ENCODE measurements around the gene SLC12A9.

SLC12A9 gene

GRCh38 chr7:100864263-100864845 is 11.8 kb downstream of the SLC12A9 start:
- Histone ChIP-seq H3K4me3 (ENCODE audit: low read length, poor library complexity, severe bottlenecking) (no peak overlapping the region), H3K27me3 (ENCODE audit: insufficient read depth, low read length, poor library complexity, severe bottlenecking) (no peaks in the 10 kb centered on the region), H3K79me2 (ENCODE audit: insufficient read depth, low read length) (peaks cover 29% of the 10 kb centered on the region), H3F3A (ENCODE audit: low read depth) (no peaks in the 10 kb centered on the region), H3K9me2 (replicated peaks; ENCODE audit: low read depth, low read length) (no peaks in the 10 kb centered on the region), H3K9me3 (ENCODE audit: insufficient read depth, low read depth, low read length) (no peaks in the 10 kb centered on the region), H3K4me1 (ENCODE audit: insufficient read depth, low read length, poor library complexity, severe bottlenecking) (peaks cover 12% of the 10 kb centered on the region), H3K4me2 (ENCODE audit: low read depth, low read length, poor library complexity, severe bottlenecking) (no peak overlapping the region), H2AFZ (ENCODE audit: low read length) (no peak overlapping the region), H3K9ac (ENCODE audit: low read depth, low read length, poor library complexity, severe bottlenecking) (no peak overlapping the region), H4K20me1 (ENCODE audit: insufficient read depth, low read length, poor library complexity, severe bottlenecking) (no peaks in the 10 kb centered on the region), H3K36me3 (ENCODE audit: insufficient read depth, low read length) (no peaks in the 10 kb centered on the region)
- TF ChIP-seq CTCF (conservative IDR thresholded peaks at IDR 0.05; ENCODE audit: low read length) (no peak), EZH2phosphoT487 (IDR thresholded peaks at IDR 0.05; ENCODE audit: borderline replicate concordance) (no peak)

- Histone ChIP-seq H3K9me2 (replicated peaks; ENCODE audit: low read depth, low read length) (no peaks in the 10 kb centered on the region), H3K79me2 (ENCODE audit: insufficient read depth, low read length) (peaks cover 29% of the 10 kb centered on the region), H3K4me1 (ENCODE audit: insufficient read depth, low read length, poor library complexity, severe bottlenecking) (peaks cover 12% of the 10 kb centered on the region), H3K27me3 (ENCODE audit: insufficient read depth, low read length, poor library complexity, severe bottlenecking) (no peaks in the 10 kb centered on the region), H3K9ac (ENCODE audit: low read depth, low read length, poor library complexity, severe bottlenecking) (no peak overlapping the region), H4K20me1 (ENCODE audit: insufficient read depth, low read length, poor library complexity, severe bottlenecking) (no peaks in the 10 kb centered on the region), H3K9me3 (ENCODE audit: insufficient read depth, low read depth, low read length) (no peaks in the 10 kb centered on the region), H2AFZ (ENCODE audit: low read length) (no peak overlapping the region), H3K4me2 (ENCODE audit: low read depth, low read length, poor library complexity, severe bottlenecking) (no peak overlapping the region), H3K36me3 (ENCODE audit: insufficient read depth, low read length) (no peaks in the 10 kb centered on the region), H3F3A (ENCODE audit: low read depth) (no peaks in the 10 kb centered on the region), H3K4me3 (ENCODE audit: low read length, poor library complexity, severe bottlenecking) (no peak overlapping the region)
- TF ChIP-seq EZH2phosphoT487 (IDR thresholded peaks at IDR 0.05; ENCODE audit: borderline replicate concordance): no peak
- TF ChIP-seq CTCF (conservative IDR thresholded peaks at IDR 0.05; ENCODE audit: low read length): no peak
Measured at GRCh38 chr7:100865372-100865911, 12.9 kb downstream of the SLC12A9 start.

GRCh38 chr7:100865938-100866728 is 13.6 kb downstream of the SLC12A9 start:
- Histone ChIP-seq H3F3A (ENCODE audit: low read depth) (no peaks in the 10 kb centered on the region), H4K20me1 (ENCODE audit: insufficient read depth, low read length, poor library complexity, severe bottlenecking) (no peaks in the 10 kb centered on the region), H3K36me3 (ENCODE audit: insufficient read depth, low read length) (no peaks in the 10 kb centered on the region), H3K9me2 (replicated peaks; ENCODE audit: low read depth, low read length) (no peaks in the 10 kb centered on the region), H3K27me3 (ENCODE audit: insufficient read depth, low read length, poor library complexity, severe bottlenecking) (no peaks in the 10 kb centered on the region), H3K4me1 (ENCODE audit: insufficient read depth, low read length, poor library complexity, severe bottlenecking) (peaks cover 12% of the 10 kb centered on the region), H3K79me2 (ENCODE audit: insufficient read depth, low read length) (peaks cover 29% of the 10 kb centered on the region), H2AFZ (ENCODE audit: low read length) (no peak overlapping the region), H3K9ac (ENCODE audit: low read depth, low read length, poor library complexity, severe bottlenecking) (peak overlapping the region; percentile 97), H3K9me3 (ENCODE audit: insufficient read depth, low read depth, low read length) (no peaks in the 10 kb centered on the region), H3K4me3 (ENCODE audit: low read length, poor library complexity, severe bottlenecking) (peak overlapping the region; percentile 79), H3K4me2 (ENCODE audit: low read depth, low read length, poor library complexity, severe bottlenecking) (peak overlapping the region; percentile 87)
- TF ChIP-seq CTCF (conservative IDR thresholded peaks at IDR 0.05; ENCODE audit: low read length) (no peak), EZH2phosphoT487 (IDR thresholded peaks at IDR 0.05; ENCODE audit: borderline replicate concordance) (no peak)

Data from Loucy (cell line).